ENCODE results near the gene MKNK2.
"Not testable (repeated sequence)": the region's sequence is repeated elsewhere in the genome, so short reads cannot be mapped to it uniquely, and the experiment has no call there.

The MKNK2 gene

DNA sequence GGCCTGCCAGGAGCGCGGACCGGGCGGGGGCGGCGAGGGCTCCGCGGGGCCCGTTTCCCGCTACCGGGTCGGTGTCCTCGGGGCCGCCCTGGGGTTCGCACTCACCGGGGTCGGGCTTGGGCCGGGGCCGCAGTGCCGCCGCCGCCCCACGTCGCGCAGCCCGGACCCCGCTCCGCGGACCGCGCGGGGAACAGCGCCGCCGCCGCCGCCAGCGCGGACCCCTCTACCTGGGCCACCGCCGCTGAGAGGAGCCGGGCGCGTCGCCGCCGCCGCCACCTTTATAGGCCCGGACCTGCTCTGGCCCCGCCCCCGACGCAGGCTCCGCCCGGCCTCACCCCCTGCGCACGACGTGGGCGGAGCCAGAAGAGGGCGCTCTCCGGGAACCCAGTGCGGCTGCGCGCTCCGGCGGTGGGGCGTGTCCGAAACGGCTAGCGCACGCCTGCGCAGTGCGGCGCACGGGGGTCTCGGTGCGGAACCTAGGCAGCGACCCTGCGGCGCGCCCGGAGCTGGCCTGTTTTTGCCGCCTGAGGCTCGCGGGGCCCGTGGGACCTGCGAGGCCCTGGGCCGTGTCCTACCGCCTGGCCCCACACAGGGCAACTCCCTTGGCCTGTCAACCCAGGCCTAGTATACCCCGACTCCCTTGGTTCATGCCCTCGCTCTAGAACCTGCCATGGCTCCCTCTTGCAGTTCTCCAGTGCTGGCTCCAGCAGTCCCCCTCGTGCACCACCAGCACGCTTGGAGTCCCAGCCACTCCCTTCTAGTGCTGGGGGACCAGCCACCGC lies at the start of gene MKNK2:
Gene MKNK2, minus strand, starts transcription at position 254 of the 782 bp plus-strand sequence. CDS start 393 bp downstream, outside the sequence.
- DNase-seq = peak in 1 of 2 experiments; percentile 86

DNA sequence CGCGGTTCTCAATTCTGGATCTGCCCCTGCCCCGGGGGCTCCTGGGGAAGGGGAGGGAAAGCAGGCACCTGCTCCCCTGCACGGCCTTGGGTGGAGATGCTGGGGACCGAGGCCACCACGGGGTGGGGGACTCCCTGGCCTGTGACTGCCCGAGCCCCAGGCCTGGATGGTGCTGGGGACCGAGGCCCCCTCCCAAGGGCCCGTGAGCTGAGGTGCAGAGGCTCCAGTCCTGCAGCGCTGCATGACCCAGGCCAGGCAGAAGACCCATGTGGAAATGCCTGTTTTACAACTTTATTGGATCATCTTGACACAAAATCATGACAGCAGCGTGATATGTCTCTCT lies 49.6 kb upstream of the MKNK2 start:
- no peak for DNase-seq

DNA sequence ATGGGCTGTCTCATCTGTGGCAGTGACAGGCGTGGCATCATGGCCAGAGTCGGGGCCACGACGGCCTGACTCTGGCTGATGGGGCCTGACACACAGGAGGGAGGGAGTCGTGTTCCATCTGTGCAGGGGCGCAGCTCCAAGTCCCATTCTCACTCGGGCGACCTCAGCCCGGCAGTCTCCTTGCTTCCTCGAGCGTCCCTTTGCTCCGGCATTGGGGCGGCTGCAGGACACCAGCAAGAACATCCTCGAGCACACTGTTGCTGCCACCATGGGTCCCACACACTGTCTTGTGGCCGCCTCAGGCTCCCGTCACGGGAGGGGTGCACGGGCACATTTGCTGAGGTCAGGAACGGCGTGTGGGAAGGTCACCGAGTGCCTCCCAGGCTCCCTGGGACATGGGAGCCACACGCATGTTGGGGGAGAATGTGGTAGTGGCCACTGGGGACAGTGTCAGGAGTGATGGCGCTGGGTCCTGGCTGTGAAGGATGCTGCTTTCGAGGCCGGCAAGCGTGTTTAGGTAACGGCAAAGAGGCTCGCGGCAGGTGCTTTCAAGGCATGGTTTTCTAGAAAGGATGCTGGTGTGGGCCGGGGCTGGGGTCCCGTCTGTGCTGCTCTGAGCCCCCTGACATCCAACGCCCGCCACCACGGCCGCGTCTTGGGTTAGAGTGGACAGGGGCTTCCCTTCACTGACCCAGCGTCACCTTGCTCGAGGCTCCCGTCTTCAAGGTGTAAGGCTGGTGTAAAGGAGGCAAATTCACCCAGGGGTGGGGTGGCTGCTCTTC lies 49.1 kb upstream of the MKNK2 start:
- DNase-seq = no peak

DNA sequence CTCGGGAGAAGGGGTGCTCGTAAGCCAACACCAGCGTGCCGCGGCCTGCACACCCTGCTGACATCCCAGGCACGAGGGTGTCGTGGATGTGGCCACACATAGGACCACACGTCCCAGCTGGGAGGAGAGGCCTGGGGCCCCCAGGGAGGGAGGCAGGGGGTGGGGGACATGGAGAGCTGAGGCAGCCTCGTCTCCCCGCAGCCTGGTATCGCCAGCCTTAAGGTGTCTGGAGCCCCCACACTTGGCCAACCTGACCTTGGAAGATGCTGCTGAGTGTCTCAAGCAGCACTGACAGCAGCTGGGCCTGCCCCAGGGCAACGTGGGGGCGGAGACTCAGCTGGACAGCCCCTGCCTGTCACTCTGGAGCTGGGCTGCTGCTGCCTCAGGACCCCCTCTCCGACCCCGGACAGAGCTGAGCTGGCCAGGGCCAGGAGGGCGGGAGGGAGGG lies 48.0 kb upstream of the MKNK2 start:
- DNase-seq = no peak

DNA sequence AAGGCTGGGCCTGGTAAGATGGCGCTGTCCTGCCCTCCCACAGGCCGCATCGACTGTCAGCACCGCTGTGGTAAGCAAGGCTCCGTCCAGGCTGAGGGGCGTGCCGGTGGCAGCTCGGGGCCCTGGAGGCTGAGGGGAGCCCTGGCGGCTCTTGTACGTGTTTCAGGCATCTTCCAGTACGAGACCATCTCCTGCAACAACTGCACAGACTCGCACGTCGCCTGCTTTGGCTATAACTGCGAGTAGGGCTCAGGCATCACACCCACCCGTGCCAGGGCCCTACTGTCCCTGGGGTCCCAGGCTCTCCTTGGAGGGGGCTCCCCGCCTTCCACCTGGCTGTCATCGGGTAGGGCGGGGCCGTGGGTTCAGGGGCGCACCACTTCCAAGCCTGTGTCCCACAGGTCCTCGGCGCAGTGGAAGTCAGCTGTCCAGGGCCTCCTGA lies 46.9 kb upstream of the MKNK2 start:
- peak in 1 of 2 experiments; percentile 21 for DNase-seq

DNA sequence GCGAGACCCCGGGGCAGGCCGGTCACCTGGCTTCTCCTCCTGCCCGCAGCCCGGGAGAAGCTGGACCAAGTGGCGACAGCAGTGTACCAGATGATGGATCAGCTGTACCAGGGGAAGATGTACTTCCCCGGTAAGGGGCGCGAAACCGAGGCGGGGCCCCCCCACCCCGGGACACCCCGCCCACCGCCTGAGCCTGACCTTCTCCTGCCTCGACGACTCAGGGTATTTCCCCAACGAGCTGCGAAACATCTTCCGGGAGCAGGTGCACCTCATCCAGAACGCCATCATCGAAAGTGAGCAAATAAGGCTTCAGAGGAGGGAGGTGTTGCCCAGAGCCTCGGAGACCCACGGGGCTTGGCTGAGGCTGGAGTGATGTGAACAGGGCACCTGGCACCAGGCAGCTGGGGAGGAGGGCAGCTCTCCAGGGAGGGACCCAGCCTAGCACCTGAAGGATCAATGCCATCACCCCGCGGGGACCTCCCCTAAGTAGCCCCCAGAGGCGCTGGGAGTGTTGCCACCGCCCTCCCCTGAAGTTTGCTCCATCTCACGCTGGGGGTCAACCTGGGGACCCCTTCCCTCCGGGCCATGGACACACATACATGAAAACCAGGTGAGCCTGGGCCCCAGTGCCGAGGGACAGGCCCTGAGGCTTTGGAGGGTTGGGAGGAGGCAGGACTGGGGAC lies 46.3 kb upstream of the MKNK2 start:
- peak in 1 of 2 experiments; percentile 6 for DNase-seq

DNA sequence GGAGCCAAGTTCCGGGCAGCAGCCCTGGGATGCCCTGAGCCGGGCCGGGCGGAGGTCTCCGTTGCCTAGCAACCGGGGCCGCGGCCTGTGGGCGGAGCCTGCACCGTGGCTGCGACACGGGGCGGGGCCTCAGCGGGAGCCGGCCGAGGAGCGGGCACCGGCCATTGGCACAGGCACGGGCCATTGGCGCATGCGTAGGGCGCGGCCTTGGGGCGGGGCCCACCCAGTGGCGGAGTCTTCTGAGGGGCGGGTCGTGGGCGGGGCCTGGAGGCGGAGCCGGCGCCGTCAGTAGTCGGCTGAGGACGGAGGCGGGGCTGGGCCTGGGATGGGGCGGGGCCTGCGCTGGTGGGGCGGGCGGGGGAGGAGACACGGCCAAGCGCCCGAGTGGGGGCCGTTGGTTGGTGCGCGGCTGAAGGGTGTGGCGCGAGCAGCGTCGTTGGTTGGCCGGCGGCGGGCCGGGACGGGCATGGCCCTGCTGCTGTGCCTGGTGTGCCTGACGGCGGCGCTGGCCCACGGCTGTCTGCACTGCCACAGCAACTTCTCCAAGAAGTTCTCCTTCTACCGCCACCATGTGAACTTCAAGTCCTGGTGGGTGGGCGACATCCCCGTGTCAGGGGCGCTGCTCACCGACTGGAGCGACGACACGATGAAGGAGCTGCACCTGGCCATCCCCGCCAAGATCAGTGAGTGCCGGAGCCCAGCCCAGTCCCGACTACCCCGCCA lies 45.6 kb upstream of the MKNK2 start, which contains the start of gene IZUMO4:
Gene IZUMO4, plus strand, starts transcription at position 436 of the 723 bp plus-strand sequence. Its CDS starts 31 bp downstream, at position 467.
- peak; percentile 86 to 98 for DNase-seq

DNA sequence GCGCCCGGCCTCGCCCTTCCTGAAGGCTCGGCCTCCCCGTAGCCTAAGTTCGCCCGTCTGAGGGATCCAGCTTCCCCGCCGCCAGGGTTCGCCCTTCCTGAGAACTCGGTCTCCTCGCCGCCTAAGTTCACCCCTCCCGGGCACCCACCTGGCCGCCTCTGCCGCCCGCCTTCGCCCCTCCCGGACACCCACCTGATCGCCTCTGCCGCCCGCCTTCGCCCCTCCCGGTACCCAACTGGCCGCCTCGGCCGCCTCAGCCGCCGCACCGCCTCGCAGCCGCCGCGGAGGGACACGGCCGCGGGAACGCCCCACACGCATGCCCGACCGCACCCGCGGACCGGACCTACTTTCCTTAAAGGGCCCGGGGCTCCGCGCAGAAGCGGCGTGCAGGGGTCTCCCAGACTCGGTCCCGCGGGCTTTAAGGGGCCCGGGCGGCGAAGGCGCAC lies 45.0 kb upstream of the MKNK2 start, which contains the start of gene MOB3A:
Gene MOB3A, minus strand, starts transcription at position 293 of the 446 bp plus-strand sequence. CDS start 17,766 bp downstream, outside the sequence.
- peak; percentile 86 to 96 for DNase-seq

DNA sequence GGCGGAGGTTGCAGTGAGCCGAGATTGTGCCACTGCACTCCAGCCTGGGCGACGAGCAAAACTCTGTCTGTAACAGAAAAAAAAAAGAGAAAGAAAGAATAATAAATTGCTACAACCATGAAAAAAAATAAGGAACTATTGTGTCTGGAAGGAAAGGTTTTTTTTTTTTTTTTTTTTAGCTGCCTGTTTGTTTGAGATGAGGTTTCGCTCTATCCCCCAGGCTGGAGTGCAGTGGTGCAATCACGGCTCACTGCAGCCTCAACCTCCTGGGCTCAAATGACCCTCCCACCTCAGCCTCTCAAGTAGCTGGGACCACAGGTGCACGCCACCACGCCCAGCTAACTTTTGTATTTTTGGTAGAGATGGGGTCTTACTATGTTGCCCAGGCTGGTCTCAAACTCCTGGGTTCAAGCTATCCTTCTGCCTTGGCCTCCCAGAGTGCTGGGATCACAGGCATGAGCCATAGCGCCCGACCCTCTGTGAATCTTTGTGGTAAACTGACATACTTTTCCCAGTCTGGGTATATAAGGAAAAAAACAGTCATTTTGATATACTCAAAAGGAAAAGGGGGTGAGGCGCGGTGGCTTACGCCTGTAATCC lies 41.0 kb upstream of the MKNK2 start:
- DNase-seq = not testable (repeated sequence)

DNA sequence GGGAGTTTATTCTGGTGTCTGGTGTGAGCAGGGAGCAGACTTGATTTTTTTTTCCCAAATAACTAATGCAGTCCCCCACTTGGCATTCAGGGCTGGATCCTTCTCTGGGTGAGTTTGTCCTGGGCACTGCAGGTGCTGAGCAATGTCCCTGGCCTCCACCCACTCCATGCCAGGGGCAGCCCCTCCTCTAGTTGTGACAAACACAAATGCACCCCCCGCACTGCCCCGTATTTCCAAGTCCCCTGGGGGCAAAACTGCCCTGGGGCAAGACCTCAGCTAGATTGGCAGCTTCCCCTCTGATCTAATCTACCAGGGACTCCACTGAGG lies 38.6 kb upstream of the MKNK2 start:
- DNase-seq = no peak

DNA sequence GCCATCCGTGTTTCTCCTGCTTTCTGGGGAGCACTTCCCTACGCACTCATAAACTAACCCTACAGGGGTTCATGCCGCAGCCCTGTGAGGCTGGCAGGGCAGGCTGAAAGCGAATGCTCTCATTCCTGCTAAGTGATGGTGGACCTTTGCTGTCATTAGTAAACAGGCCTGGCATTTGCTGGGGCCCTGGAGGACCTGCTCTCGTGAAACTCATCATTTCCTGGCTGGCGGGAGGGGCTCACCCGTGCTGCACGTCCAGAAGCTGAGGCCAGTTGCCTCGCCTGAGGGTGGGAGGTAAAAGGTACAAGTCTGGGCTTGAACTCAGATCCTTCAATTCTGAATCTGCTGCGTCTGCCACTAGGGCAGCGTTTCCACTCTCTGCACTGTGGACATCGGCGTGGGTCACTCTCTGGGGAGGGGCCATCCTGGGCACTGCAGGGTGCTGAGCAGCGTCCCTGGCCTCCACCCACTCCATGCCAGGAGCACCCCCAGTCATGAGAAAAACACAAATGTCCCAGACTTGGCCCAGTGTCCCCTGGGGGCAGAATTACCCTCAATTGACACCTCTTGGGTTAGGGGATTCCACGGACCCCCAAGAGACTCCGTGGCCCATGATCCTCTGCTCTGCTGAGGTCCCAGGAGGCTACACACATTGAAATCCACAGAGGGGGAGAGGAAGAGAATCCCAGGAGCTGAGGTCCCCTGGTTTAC lies 38.1 kb upstream of the MKNK2 start:
- no peak for DNase-seq

DNA sequence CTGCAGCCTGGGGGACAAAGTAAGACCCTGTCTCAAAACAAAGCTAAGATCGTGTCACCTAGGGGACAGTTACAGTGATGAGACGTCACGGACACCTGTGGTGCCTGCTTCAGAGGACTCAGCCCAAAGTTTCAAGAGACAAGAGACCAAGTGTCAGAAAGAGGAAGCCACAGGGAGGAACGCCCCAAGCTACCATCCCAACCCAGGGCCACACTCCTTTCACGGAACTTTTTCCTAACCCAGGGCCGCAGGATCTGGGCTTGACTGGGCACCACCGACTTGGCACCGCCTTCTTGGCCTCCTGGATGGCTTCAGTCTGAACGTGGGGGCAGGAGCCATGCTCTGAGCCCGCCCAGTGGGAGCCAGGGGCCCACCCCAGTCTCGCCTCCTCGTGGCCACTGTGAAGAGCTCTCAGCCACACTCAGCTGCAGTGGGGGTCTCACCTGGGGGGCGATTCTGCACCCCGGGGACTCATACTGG lies 36.6 kb upstream of the MKNK2 start:
- no peak for DNase-seq

DNA sequence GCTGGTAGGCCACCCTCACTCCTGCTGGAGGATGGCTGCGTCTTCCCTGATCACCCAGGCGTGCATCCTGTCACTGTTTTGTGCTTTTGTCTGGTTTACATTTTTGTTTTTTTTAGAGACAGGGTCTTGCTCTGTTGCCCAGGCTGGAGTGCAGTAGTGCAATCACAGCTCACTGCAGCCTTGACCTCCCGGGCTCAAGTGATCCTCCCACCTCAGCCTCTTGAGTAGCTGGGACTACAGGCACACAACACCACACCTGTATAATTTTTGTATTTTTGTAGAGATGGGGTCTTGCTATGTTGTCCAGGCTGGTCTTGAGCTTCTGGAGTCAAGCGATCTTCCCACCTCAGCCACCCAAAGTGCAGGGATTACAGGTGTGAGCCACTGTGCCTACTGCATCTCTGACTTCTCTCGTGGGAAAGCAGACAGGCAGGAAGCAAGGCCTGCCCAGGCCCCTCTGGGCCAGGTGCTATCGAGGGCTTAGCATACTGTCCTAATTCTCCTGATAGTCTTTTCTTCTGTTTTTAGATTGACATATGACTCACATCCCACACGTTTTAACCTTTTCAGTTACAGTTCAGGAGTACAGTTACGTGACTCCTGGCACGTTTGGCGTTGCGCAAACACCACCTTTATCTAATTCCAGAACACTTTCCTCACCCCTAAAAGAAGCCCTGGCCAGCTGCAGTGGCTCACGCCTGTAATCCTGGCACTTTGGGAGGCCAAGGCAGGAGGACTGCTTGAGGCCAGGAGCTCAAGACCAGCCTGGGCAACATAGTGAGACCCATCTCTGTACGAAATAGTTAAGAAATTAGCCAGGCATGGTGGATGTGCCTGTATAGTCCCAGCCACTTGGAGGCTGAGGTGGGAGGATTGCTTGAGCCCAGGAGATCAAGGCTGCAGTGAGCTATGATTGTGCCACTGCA lies 35.9 kb upstream of the MKNK2 start:
- DNase-seq = not testable (repeated sequence)

DNA sequence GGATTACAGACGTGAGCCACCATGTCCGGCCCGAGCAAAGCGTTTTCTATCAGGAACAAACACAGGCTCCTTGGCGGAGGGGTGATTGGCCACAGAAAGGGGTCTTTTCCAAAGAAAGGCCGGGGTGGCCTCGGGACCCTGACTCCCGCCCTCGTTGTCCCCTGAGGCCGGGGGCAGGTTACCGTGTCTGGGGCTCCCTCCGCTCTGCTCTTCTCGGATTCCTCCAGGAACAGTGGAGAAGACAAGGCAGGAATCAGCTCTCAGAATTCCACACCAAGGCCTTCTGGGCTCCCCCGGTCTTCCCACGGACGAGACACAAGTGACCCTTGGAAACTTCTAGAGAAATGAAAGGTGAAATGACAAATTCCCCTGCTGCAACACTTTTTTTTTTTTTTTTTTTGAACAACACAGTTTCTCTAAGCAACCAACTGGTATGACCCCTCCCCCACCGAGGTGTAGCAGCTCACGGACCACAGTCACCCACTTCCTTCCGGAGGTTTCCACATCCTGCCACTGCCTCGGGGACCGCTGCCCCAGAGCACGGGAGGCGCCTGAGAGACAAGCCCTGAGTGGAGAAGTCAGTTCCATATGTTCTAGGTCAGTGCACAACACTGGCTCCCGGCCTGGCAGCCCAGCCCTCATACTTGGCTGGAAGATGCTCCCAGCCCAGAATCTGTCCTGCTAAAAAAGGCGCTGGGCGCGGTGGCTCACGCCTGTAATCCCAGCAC lies 34.1 kb upstream of the MKNK2 start:
- DNase-seq = no peak

DNA sequence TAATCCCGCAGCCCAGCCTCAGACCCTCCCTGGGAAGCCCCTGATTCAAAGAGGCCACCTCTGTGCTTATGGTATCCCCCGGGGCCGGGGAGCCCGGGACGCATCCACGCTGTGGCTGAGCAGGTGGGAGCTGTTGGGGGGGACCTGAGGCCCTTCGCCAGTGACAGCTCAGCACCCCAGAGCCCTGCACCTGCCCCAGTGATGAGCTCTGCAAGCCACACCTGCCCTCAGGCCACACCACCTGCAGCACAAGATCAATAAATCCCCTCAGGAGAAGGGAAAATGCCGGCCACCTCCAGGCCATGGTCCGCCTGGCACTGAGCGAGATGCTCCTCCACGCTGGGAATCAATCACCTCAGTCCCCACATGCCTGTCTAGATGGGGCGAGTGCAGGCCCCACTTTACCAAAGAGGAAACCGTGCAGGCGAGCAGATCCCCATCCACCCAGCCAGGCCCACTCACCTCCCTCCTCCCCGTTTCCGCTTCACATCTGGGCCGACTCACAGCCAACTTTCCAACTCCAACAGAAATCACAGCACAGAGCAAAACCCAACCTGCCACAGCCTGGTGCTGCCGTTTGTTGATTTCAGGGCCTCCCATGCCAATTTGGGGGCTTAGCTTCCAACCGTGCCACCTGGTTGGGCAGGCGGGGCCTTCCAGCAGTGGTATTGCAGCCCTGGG lies 32.3 kb upstream of the MKNK2 start:
- DNase-seq = no peak

DNA sequence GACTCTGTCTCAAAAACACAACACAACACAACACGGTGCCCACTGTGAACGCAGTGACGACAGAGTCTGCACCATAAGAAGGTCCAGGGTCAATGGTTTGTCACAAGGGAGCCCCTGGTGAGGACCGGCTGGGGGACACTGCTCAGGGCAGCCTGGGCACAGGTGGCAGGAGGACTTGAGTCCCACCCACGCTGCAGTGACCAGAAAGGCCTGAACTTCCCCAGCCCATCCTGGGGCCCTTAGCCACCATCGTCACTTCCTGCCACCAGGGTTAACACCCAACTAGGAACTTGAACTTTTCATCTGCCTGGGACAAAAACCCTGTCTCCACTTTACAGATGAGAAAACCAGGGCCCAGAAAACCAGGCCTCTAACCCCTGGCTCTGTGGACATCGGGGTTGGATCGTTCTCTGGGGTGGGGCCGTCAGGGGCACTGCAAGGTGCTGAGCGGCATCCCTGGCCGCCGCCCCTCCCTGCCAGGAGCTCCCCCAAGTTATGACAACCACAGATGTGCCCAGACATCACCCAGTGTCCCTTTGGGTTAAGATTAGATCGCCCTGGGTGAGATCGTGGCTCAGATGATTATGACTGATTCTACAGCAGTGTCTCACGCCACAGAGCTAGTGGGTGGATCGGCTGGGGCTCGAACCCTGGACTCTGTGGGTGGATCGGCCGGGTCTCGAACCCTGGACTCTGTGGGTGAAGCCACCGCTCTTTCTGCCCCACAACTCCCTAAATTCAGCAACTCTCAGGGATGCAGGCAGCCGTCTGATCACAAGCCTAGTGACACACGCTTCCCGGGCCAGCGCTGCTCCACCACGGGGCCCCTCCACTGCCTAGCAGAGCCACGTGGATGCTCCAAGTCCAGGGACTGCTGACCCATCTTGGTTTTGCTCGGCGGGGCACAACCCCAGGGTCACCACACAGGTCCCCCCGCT lies 31.1 kb upstream of the MKNK2 start:
- no peak for DNase-seq

DNA sequence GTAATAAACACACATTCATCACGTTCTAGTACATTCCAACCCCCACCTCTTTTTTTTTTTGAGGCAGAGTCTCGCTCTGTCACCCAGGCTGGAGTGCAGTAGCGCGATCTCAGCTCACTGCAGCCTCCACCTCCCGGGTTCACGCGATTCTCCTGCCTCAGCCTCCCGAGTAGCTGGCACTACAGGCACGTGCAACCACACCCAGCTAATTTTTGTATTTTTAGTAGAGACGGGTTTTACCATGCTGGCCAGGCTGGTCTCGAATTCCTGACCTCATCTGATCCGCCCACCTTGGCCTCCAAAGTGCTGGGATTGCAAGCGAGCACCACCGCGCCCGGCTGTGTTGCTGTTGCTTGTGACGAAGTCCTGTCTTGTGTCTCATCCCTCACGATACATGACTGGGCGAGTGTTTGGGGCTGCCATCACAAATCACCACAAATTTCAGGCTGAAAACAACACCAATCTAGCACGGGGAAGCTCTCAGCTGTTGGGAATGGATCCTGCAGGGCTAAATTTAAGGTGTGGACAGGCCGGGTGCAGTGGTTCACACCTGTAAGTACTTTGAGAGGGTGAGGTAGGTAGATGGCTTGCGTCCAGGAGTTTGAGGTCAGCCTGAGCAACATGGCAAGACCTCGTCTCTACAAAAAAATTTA lies 29.4 kb upstream of the MKNK2 start:
- no peak for DNase-seq
